Spleen (tissue), 11 donors: ENCODE results near the gene LPCAT1. TPM values are rescaled to one million over a fixed set of nuclear protein-coding genes. Genes with fewer than 3 reads are reported as not detected.
A peak's percentile ranks its signal among the peaks of the same experiment; 100 is the strongest.

Experiments
- DNase-seq: peaks from one replicate; pipeline ENCODE4 v3.0.0-alpha.2; 2020
- H3K27ac ChIP-seq, 8 donors: fragments of 200-600 bp; sonication (generic) in 7 of 8; 1 replicate in 4 of 8; 2 replicates in 4 of 8; pipeline versions ENCODE4 v1.5.0 to v1.8.0; 2016 to 2021; ENCODE audit warnings: inconsistent platforms in 4 of 8, mild to moderate bottlenecking in 4 of 8, moderate library complexity in 1 of 8
- H3K27me3 ChIP-seq, 7 donors: fragments of 200-600 bp; sonication (generic) in 6 of 7; replicated peaks in 1 of 7; 1 replicate in 4 of 7; 2 replicates in 3 of 7; pipeline versions ENCODE4 v1.5.0 to v1.8.0; 2016 to 2021; ENCODE audit warnings: inconsistent platforms in 3 of 7, mild to moderate bottlenecking in 1 of 7
- H3K36me3 ChIP-seq, 6 donors: fragments of 200-600 bp; sonication (generic) in 5 of 6; 1 replicate in 4 of 6; 2 replicates in 2 of 6; pipeline versions ENCODE4 v1.5.0 to v1.8.0; 2016 to 2021; ENCODE audit warnings: inconsistent platforms in 2 of 6
- H3K4me1 ChIP-seq, 6 donors: fragments of 200-600 bp; sonication (generic) in 5 of 6; 1 replicate in 3 of 6; 2 replicates in 3 of 6; pipeline versions ENCODE4 v1.5.0 to v1.8.0; 2016 to 2021; ENCODE audit warnings: inconsistent platforms in 3 of 6
- H3K4me3 ChIP-seq, 8 donors: fragments of 200-600 bp; sonication (generic) in 7 of 8; 1 replicate in 4 of 8; 2 replicates in 4 of 8; pipeline versions ENCODE4 v1.5.0 to v1.8.0; 2016 to 2021; ENCODE audit warnings: inconsistent platforms in 4 of 8, mild to moderate bottlenecking in 4 of 8, moderate library complexity in 2 of 8
- H3K9me3 ChIP-seq, 8 donors: fragments of 200-600 bp; sonication (generic) in 7 of 8; 1 replicate in 4 of 8; 2 replicates in 4 of 8; pipeline versions ENCODE4 v1.5.0 to v1.8.0; 2016 to 2021; ENCODE audit warnings: inconsistent platforms in 4 of 8
- CTCF ChIP-seq, 11 experiments: fragments of 200-600 bp in 7 of 11; fragments of 450-650 bp in 4 of 11; sonication (generic) in 4 of 11; IDR thresholded peaks in 8 of 11; conservative IDR thresholded peaks in 3 of 11; 1 replicate in 7 of 11; 2 replicates in 4 of 11; pipeline versions ENCODE4 v1.4.0 to v1.8.0; 2016 to 2021; ENCODE audit warnings: antibody characterized with exemption in 11 of 11, inconsistent platforms in 4 of 11, mild to moderate bottlenecking in 1 of 11
- POLR2A ChIP-seq, 3 donors: fragments of 450-650 bp; IDR thresholded peaks; one replicate each; pipeline ENCODE4 v1.5.1; 2017; ENCODE audit warnings: antibody characterized with exemption in 3 of 3, mild to moderate bottlenecking in 1 of 3
- POLR2AphosphoS5 ChIP-seq, 3 donors: sonication (generic); formaldehyde crosslinking; IDR thresholded peaks; one replicate each; pipeline ENCODE4 v1.5.1; 2017; ENCODE audit warnings: antibody characterized with exemption in 3 of 3
- WGBS, 5 donors: extraction: QIAGEN DNeasy Blood & Tissue Kit in 3 of 5; methylation state at CpG; one replicate each; pipeline versions ENCODE4 v1.1.5 to v1.1.7; 2013 to 2018; 5-methylcytosine and 5-hydroxymethylcytosine counted together
- intact Hi-C: fragments of 100-400 bp; cut with DNase I; formaldehyde crosslinking; loops from one replicate; pipeline ENCODE4 v1.15.0; 2023; ENCODE audit warnings: low total_unique reads
- polyA plus RNA-seq, 3 donors: library from polyadenylated mRNA; stranded (reverse); fragments of 200-250 nt; gene quantifications; one replicate each; pipeline ENCODE4 v1.2.1, GENCODE V29; 2013
- total RNA-seq, 7 donors: library from RNA; depleted of rRNA in 3 of 7; stranded (reverse); fragments of >200 nt in 3 of 7; fragmentation: NEBNext Ultra II Directional in 4 of 7; extraction: Animal tissue kit (Norgen Biotek cat#: 25700) in 4 of 7; gene quantifications; one replicate each; pipeline versions ENCODE4 v1.1.0 to v1.2.1, GENCODE V29; 2016 to 2021
- donor health status: healthy with polysubstance abuse.
- donor health status: DM: no; HTN: no; CAD: no; lungs with moderate emphysema.
- donor health status: DM: no; HTN: no; CAD: no.
- donor health status: Bipolar disorder and iron deficiency.
- donor health status: healthy.
- donor health status: DM: no; HTN: no; CAD: no.
- donor health status: DM: yes; HTN: yes; CAD: no.

The LPCAT1 gene
- total and polyA plus RNA-seq, 10 donors: 52.2 to 322 (median 174) TPM

DNA sequence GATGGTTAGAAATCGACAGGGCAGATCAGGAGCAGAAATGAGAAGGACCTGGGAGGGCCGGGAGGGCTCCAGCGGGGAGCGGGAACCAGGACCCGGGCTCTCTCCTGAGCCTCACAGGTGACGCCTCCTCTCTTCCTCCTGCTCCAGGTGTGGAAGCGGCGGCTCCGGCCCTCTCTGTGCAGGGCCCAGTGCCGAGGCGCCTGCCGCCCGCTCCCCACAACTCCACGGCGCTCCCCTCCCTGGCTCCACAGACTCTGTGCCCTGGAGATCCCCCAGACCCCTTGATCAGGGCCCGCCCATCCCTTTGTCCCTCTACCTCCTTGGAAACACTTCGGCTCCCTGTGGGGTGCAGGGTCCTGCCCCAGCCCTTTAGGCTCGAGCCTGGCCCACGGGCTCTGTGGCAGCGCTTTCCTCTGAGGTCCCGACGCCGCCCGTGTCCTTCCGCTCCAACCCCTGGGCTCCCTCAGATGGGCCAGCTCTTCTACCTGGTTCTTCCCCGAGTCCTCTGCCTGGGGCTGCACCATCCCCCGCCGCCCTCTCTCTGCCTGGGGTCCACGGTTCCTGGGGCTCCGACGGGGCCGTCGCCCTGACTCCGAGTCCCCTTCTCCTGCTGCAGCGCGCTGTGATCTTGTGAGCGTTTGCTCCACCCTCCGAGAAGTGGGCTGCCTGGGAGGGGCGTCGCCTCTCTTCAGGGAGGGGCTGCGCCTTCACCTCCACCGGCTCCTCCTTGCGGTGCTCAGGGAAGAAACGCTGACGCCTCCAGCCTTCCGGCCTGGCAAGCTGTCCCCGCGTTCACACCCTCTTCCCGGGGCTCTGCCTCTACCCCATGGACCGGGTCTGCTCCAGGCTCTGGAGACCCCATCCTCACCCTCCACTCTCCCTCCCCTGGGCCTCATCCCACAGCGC, 56.2 kb downstream of the LPCAT1 start:
- peak; percentile 74 for DNase-seq
- intact Hi-C loops: no loop called here
- no peak overlapping the region for H3K4me3 ChIP-seq

GRCh38 chr5:1466631-1467265, 57.0 kb downstream of the LPCAT1 start:
- no peak for TF ChIP-seq CTCF (IDR thresholded peaks at IDR 0.05 in 8 of 11, conservative IDR thresholded peaks at IDR 0.05 in 3 of 11)
- TF ChIP-seq POLR2AphosphoS5 (IDR thresholded peaks at IDR 0.05): peak in 2 of 3 donors; percentile 19 to 43
- no peak overlapping the region for H3K27ac ChIP-seq
- H3K4me1 ChIP-seq: no peaks in the 10 kb centered on the region
- peaks cover 3 to 100% (median 92%) of the 10 kb centered on the region in 6 donors for H3K36me3 ChIP-seq
- H3K27me3 ChIP-seq: no peaks in the 10 kb centered on the region
- intact Hi-C loops: no loop called here
- no peaks in the 10 kb centered on the region for H3K9me3 ChIP-seq
- peak; percentile 78 for DNase-seq
- WGBS, 5 donors: 94 to 97% (median 96%) methylated on average over 13 to 37 of the region's 37 CpGs
- H3K4me3 ChIP-seq: no peak overlapping the region

More for the DNA sequence above, 56.2 kb downstream of the LPCAT1 start:
- Histone ChIP-seq H3K4me1 (no peaks in the 10 kb centered on the region), H3K9me3 (no peaks in the 10 kb centered on the region), H3K27ac (no peak overlapping the region), H3K36me3 (peaks cover 3 to 100% (median 91%) of the 10 kb centered on the region in 6 donors), H3K27me3 (no peaks in the 10 kb centered on the region)
- no peak for TF ChIP-seq POLR2A (IDR thresholded peaks at IDR 0.05)
- TF ChIP-seq POLR2AphosphoS5 (IDR thresholded peaks at IDR 0.05): peak in 2 of 3 donors; percentile 30 to 71
- 93 to 96% (median 95%) methylated on average over 44 to 51 of the region's 51 CpGs for WGBS, 5 donors

GRCh38 chr5:1465966-1466471, 57.7 kb downstream of the LPCAT1 start:
- no peak for DNase-seq
- TF ChIP-seq POLR2A (IDR thresholded peaks at IDR 0.05) (no peak), POLR2AphosphoS5 (IDR thresholded peaks at IDR 0.05) (peak in 1 of 3 donors; percentile 71)
- H3K9me3 ChIP-seq: no peaks in the 10 kb centered on the region
- H3K27ac ChIP-seq: no peak overlapping the region
- H3K4me1 ChIP-seq: no peaks in the 10 kb centered on the region
- intact Hi-C loops: no loop called here
- H3K36me3 ChIP-seq: peaks cover 3 to 100% (median 93%) of the 10 kb centered on the region in 6 donors
- H3K27me3 ChIP-seq: no peaks in the 10 kb centered on the region
- 96 to 98% (median 97%) methylated on average over 19 to 30 of the region's 30 CpGs for WGBS, 5 donors
- H3K4me3 ChIP-seq: no peak overlapping the region

DNA sequence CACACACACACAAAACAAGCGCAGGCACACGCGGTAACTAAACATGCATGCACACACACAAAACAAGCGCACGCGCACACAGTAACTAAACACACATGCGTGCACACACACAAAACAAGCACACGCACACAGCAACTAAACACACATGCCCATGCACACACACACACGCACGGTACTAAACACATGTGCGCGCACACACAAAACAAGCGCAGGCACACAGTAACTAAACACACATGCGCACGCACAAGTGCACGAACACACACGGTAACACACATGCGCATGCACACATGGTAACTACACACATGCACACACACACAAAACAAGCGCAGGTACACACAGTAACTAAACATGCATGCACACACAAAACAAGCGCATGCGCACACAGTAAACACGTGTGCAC, 58.6 kb downstream of the LPCAT1 start:
- no peak for TF ChIP-seq CTCF (IDR thresholded peaks at IDR 0.05 in 8 of 11, conservative IDR thresholded peaks at IDR 0.05 in 3 of 11)
- no peak for TF ChIP-seq POLR2AphosphoS5 (IDR thresholded peaks at IDR 0.05)
- TF ChIP-seq POLR2A (IDR thresholded peaks at IDR 0.05): no peak
- H3K36me3 ChIP-seq: peaks cover 3 to 100% (median 91%) of the 10 kb centered on the region in 6 donors
- intact Hi-C loops: no loop called here
- no peaks in the 10 kb centered on the region for H3K9me3 ChIP-seq
- WGBS, 5 donors: 97 to 99% (median 98%) methylated on average over 22 of the region's 22 CpGs
- no peaks in the 10 kb centered on the region for H3K4me1 ChIP-seq
- H3K27ac ChIP-seq: no peak overlapping the region
- no peak for DNase-seq
- no peak overlapping the region for H3K4me3 ChIP-seq
- H3K27me3 ChIP-seq: no peaks in the 10 kb centered on the region

DNA sequence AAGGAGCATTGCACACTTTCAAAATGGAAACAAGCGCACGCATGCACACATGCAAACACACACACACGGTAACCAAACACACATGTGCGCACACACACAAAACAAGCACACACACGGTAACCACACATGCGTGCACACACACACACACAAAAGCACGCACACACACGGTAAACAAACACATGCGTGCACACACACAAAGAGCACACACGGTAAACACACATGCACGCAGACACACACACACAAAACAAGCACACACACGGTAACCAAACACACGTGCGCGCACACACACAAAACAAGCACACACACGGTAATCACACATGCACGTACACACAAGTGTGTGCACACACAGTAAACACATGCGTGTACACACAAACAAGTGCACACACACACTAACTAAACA, 59.2 kb downstream of the LPCAT1 start:
- Histone ChIP-seq H3K36me3 (peaks cover 3 to 100% (median 85%) of the 10 kb centered on the region in 6 donors), H3K4me3 (no peak overlapping the region), H3K9me3 (no peaks in the 10 kb centered on the region), H3K27me3 (no peaks in the 10 kb centered on the region), H3K27ac (no peak overlapping the region), H3K4me1 (no peaks in the 10 kb centered on the region)
- DNase-seq: no peak
- 89 to 93% (median 92%) methylated on average over 18 of the region's 18 CpGs for WGBS, 5 donors
- intact Hi-C loops: no loop called here
- no peak for TF ChIP-seq CTCF (IDR thresholded peaks at IDR 0.05 in 8 of 11, conservative IDR thresholded peaks at IDR 0.05 in 3 of 11)
- no peak for TF ChIP-seq POLR2A (IDR thresholded peaks at IDR 0.05)
- TF ChIP-seq POLR2AphosphoS5 (IDR thresholded peaks at IDR 0.05): no peak
